HG02981 (cell line): ENCODE data around the gene SERINC2.
A peak's percentile ranks its signal among the peaks of the same experiment; 100 is the strongest.
"Not testable (repeated sequence)": the region's sequence is repeated elsewhere in the genome, so short reads cannot be mapped to it uniquely, and the experiment has no call there.

Source experiments
- ATAC-seq: cut with Tn5 transposase; IDR thresholded peaks from one replicate; pipeline ENCODE4 v1.9.1; 2021; ENCODE audit warnings: mild to moderate bottlenecking, moderate library complexity; ENCODE audit not compliant: unreplicated experiment

The SERINC2 gene

GRCh38 chr1:31382379-31382989 lies 30.5 kb upstream of the SERINC2 start:
- no peak for ATAC-seq

DNA sequence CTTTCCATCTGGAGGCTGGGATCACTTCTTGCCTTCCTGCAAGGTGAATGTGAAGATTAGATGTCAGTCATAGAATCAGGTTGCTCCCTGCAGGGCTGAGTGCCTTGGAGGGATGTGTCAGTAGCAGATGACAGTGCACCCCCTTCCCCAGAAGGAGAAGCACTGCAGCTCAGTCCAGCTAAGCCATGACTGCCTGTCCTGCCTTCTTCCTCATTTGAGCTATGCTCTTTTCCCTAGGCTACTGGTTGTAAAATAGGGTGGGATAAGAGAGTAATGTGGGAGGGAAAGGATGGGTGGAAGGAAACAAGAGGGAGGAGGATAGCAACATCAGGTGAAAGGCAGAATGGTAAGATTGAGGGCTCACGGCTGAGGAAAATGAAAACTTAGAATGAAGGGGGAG lies 29.0 kb upstream of the SERINC2 start:
- ATAC-seq: no peak

GRCh38 chr1:31386576-31387243 lies 26.3 kb upstream of the SERINC2 start:
- ATAC-seq: not testable (repeated sequence)

- ATAC-seq: no peak
These were observed 25.4 kb upstream of the SERINC2 start for GRCh38 chr1:31387612-31388011.

GRCh38 chr1:31389616-31390015 lies 23.4 kb upstream of the SERINC2 start:
- no peak for ATAC-seq

- ATAC-seq: no peak
These were observed 22.9 kb upstream of the SERINC2 start for GRCh38 chr1:31390071-31390470.

DNA sequence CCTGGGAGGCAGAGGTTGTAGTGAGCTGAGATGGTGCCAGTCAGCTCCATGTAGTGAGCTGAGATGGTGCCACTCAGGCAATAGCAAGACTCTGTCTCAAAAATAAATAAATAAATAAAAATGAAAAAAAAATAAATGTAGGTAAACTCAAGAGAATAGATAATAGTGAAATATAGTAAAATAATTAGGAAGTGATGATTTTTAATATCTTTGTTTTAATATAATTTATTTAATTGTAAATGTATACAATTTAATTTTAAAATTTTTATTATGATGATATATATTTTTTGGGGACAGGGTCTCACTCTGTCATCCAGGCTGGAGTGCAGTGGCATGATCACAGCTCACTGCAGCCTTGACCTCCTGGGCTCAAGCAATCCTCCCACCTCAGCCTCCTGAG lies 19.6 kb upstream of the SERINC2 start:
- ATAC-seq: no peak

DNA sequence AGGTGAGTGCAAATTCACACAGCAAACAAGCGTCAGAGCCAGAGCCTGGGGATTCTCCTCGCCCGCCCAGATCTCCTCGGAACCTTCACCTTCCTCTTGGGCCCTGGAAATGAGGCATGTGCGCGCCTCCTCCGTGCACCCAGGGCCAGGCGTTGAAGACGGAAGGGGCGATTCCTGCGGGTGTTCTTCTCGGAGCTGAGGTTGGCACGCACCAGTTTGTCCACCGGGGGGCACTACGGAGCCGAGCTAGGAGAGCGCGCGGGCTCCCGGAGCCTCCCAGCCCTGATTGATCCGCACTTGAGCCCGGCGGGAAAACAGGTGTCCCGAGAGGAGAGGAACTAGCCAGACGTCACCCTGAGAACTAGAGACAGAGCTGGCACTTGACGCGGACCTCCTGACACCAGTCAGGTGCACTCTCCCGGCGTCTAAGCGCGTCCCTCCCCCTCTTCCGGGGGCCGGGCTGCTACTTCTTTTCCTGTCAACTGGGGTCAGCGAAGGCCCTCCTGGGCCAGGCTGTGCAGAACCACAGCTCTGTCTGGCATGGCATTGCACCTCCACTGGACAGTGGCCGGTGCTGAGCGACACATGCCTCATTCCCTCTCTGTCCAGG lies 18.3 kb upstream of the SERINC2 start:
- ATAC-seq: peak; percentile 61

DNA sequence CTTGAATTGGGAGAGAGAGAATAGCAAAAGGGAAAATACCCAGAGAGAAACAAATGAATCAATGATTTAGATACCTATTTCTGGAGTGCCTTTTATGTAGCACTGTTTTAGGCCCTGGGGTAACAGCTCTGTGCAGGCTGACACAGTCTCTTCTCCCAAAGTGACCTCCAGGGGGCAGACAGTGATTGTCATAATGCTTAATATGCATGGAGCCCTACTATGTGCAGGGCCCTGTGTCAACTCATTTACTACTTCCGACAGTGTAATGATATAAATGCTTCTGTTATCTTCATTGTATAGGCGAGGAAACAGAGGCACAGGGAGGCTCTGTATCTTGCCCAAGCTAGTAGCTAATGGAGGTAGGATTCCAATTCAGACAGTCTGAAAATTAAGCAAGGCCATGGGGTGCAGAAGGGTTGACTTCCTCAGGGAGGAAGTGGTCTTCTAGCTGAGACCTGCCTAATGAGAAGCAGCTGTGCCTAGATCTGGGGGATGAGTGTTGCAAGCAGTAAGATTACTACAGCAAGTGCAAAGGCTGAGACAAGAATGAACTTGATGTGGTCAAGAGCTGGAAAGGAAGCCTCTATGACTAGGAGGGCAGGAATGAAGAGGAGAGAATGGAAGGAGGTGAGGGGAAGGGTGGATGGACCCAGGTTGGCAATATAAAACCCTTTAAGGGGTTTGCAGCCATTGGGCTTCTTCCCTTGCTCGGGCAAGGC lies 16.2 kb upstream of the SERINC2 start:
- no peak for ATAC-seq

GRCh38 chr1:31397360-31398095 lies 15.5 kb upstream of the SERINC2 start:
- ATAC-seq: no peak

GRCh38 chr1:31398246-31398645 lies 14.8 kb upstream of the SERINC2 start:
- ATAC-seq: no peak

DNA sequence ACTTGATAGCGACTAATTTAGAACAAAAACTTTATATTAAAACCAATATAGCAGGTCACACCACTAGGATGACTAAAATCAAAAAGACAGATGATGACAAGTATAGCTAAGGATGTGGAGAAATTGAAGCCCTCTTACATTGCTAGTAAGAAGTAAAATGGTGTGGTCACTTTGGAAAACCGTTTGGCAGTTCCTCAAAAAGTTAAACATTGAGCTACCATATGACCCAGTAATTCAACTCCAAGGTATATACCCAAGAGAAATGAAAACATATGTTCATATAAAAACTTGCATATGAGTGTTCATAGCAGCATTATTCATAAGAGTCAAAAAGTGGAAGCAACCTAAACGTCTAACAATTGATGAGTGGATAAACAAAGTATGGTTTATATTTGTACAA lies 13.0 kb upstream of the SERINC2 start:
- ATAC-seq: no peak

DNA sequence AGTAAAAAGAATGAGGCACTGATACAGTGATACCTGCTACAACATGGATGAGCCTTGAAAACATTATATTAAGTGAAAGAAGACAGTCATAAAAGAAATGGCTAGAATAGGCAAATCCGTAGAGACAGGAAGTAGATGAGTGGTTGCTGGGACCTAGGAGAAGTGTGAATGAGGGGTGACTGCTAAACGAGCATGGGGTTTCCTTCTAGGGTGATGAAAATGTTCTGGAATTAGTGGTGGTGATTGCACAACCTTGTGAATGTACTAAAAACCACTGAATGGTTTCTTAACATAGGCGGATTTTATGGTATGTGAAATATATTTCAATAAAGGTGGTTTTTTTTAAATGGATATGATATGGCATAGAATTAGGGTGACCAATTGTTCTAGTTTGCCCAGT lies 12.6 kb upstream of the SERINC2 start:
- no peak for ATAC-seq

DNA sequence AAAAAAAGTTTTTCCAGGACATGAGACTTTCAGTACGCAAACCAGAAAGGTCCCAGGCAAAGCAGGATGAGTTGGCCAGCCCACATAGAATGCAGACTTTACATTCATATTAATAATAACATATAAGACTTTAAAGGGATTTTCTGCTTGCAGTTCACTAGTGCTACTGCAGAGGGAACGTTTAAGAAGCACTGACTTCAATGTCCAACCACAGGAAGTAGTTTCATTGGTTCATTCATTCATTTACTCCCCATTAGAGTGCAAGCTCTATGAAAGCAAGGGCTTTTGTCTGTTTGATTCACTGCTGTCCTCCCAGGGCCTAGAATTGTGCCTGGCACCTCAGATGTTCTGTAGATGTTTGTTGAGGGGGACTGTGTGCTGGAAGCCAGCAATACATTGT lies 11.8 kb upstream of the SERINC2 start:
- ATAC-seq: no peak

DNA sequence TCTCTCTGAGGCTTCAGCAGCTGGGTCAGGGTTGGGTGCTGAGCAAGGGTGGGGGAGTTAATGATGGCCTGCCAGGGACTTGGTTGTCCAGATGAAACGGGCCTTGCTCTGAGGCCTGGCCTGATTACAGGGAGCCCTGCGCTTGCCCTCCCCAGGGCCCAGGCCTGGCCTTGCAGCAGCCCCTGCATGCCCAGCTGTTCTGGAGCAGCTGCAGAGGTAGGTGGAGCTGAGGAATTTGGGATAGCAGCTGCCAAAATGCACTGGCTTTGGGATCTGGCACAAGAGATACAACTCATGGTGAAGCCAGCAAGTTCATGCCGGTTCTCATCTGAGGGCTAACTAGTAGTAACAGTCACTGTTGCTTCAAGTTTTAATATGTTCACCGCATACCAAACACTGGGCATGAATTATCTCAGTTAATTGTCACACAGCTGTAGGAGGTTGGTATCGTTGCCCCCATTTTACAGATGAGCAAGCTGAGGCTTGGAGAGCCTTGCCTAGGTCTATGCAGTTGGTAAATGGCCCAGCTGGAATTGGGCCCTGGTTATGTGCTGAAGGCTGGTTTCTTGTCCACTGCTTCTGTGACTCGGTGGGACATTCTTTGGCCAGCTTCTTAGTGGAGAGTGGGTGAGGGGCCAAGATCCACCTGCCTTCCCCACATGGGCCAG lies 7.3 kb upstream of the SERINC2 start:
- ATAC-seq: no peak

GRCh38 chr1:31407029-31407626 lies 5.9 kb upstream of the SERINC2 start:
- no peak for ATAC-seq

- ATAC-seq: no peak
These were observed 4.2 kb upstream of the SERINC2 start for GRCh38 chr1:31408788-31409318.

DNA sequence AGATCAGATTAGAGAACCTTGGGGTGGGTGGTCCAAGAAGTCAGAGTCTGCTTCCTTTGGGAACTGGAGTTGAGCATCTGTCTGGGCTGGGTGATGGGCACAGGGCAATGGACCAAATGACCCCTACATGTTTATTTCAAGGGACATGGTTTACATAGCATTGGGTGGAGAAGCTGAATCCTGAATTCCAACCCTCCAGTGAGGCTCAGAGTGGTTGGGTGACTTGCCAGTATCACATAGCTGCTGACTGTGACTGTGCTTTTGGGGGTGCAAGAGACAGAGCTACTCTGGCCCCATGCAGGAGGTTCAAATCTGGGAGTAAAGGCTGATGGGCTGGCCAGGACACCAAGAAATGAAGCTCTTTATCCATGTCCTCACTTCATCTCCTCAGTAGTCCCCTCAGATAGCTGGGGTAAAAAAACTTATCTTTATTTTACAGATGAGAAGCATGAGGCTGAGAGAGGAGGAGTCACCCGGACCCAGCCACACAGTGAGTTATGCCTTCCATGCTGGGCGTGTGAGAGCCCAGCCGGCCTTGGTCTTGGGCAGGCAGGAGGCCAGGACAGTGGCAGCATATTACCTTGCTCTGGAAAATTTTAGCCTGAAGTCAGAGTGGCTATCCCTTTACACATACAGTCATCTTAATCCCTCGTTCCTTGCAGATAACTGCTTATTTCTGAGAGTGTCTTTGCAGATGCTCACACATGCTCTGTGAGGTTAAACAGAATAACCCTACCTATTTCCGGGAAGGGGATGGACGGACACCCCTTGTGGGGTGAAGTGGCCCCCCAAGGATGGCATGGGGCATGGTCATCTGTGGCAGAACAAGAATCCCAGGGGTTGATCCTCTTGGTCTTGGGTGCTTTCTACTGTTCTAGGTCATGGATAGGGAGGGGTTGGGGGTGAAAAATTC lies 2.8 kb upstream of the SERINC2 start:
- no peak for ATAC-seq

DNA sequence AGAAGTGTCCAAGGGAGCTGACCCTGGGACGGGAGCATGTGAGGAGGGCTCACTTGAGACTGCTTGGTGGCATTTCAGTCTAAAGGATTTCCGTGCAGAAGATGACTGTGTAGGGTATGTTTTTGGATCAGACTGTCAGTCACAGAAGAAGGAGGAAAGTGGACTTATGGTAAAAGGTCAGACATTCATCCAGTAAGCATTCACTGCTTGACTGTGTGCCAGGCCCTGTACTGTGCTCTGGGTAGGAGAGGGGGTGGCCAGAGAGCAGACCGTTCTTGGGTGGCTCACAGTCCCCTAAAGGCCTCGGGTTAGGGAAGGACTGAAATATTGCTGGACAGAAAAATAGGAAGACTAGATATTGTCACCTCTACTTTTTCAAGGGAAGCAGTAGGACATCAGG lies 2.1 kb upstream of the SERINC2 start:
- ATAC-seq: no peak
